Stimulated activated CD4-positive, alpha-beta T cell treated with anti-CD3 and anti-CD28 coated beads, Interleukin-4, amount 100 ng/mL, for 24 hours (primary cell): ENCODE results near the gene CCDC30.

Experiments used
- DNase-seq: peaks from one replicate; pipeline ENCODE4 v3.0.0-alpha.2; 2020

CCDC30 gene

GRCh38 chr1:42700006-42700405 is 236.9 kb downstream of the CCDC30 start:
- DNase-seq = no peak

GRCh38 chr1:42703888-42704464 is 240.9 kb downstream of the CCDC30 start:
- DNase-seq = no peak
